Body of pancreas (tissue), 4 donors: ENCODE results near the gene FBXL22.

ENCODE experiments used
- POLR2A ChIP-seq, 3 donors: fragments of 450-650 bp; IDR thresholded peaks; one replicate each; pipeline ENCODE4 v1.6.1; 2016; ENCODE audit warnings: antibody characterized with exemption in 3 of 3, mild to moderate bottlenecking in 2 of 3
- TF ChIP-seq, protein P1 (sequence below), 7 experiments: fragments of 450-650 bp in 4 of 7; fragments of 200-600 bp in 3 of 7; sonication (generic) in 3 of 7; IDR thresholded peaks; one replicate each; pipeline ENCODE4 v1.5.1; 2016 to 2019; ENCODE audit warnings: antibody characterized with exemption in 7 of 7

DNA sequence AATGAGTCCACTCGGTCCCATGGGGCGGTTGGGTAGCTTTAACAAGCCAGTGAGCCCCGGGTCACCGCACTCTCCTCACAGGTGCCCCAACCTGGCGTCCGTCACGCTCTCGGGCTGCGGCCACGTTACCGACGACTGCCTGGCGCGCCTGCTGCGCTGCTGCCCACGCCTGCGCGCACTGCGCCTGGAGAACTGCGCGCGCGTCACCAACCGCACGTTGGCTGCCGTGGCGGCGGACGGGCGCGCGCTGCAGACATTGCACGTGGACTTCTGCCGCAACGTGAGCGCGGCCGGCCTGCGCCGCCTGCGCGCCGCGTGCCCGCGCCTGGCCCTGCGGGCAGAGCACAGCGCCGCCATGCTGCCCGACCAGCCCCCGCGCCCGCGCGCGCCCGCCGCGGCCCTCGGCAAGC lies 3.4 kb downstream of the FBXL22 start:
- TF ChIP-seq, protein P1, sequence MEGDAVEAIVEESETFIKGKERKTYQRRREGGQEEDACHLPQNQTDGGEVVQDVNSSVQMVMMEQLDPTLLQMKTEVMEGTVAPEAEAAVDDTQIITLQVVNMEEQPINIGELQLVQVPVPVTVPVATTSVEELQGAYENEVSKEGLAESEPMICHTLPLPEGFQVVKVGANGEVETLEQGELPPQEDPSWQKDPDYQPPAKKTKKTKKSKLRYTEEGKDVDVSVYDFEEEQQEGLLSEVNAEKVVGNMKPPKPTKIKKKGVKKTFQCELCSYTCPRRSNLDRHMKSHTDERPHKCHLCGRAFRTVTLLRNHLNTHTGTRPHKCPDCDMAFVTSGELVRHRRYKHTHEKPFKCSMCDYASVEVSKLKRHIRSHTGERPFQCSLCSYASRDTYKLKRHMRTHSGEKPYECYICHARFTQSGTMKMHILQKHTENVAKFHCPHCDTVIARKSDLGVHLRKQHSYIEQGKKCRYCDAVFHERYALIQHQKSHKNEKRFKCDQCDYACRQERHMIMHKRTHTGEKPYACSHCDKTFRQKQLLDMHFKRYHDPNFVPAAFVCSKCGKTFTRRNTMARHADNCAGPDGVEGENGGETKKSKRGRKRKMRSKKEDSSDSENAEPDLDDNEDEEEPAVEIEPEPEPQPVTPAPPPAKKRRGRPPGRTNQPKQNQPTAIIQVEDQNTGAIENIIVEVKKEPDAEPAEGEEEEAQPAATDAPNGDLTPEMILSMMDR (IDR thresholded peaks at IDR 0.05) = peak in 3 of 7 experiments; percentile 38 to 83 (median 82)
- peak; percentile 89 to 94 (median 93) for TF ChIP-seq POLR2A (IDR thresholded peaks at IDR 0.05)
